ENCODE data around the gene FBXO38.

DNA sequence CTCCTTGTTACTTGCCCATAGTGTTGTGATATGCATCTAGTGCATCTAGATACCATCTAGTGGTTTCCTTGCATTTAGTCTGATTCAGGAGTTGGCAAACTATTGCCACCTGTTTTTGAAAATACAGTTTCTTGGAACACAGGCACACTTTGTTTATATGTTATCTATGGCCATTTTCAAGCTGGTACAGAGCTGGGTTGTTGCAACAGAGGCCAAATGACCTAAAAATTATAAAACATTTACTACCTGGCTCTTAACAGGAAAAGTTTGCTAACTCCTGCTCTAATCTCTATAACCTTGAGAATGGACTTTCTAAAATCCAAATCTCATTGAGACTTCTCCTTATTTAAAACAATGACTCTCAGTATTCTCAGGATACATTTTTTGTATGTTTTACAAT lies 19.4 kb upstream of the FBXO38 start:
- TF ChIP-seq TEAD4 (IDR thresholded peaks at IDR 0.05; ENCODE audit: borderline replicate concordance, insufficient read depth) (no peak), FOSL2 (IDR thresholded peaks at IDR 0.05; ENCODE audit: borderline replicate concordance, low read depth) (no peak), EP300 (IDR thresholded peaks at IDR 0.05; ENCODE audit: borderline replicate concordance in 1 of 2, low read depth in 1 of 2, low read length in 1 of 2) (no peak), YY1 (IDR thresholded peaks at IDR 0.05; ENCODE audit: low read depth) (no peak)
- TF ChIP-seq, protein P1, sequence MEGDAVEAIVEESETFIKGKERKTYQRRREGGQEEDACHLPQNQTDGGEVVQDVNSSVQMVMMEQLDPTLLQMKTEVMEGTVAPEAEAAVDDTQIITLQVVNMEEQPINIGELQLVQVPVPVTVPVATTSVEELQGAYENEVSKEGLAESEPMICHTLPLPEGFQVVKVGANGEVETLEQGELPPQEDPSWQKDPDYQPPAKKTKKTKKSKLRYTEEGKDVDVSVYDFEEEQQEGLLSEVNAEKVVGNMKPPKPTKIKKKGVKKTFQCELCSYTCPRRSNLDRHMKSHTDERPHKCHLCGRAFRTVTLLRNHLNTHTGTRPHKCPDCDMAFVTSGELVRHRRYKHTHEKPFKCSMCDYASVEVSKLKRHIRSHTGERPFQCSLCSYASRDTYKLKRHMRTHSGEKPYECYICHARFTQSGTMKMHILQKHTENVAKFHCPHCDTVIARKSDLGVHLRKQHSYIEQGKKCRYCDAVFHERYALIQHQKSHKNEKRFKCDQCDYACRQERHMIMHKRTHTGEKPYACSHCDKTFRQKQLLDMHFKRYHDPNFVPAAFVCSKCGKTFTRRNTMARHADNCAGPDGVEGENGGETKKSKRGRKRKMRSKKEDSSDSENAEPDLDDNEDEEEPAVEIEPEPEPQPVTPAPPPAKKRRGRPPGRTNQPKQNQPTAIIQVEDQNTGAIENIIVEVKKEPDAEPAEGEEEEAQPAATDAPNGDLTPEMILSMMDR (IDR thresholded peaks at IDR 0.05), result no peak
- TF ChIP-seq, protein P2, sequence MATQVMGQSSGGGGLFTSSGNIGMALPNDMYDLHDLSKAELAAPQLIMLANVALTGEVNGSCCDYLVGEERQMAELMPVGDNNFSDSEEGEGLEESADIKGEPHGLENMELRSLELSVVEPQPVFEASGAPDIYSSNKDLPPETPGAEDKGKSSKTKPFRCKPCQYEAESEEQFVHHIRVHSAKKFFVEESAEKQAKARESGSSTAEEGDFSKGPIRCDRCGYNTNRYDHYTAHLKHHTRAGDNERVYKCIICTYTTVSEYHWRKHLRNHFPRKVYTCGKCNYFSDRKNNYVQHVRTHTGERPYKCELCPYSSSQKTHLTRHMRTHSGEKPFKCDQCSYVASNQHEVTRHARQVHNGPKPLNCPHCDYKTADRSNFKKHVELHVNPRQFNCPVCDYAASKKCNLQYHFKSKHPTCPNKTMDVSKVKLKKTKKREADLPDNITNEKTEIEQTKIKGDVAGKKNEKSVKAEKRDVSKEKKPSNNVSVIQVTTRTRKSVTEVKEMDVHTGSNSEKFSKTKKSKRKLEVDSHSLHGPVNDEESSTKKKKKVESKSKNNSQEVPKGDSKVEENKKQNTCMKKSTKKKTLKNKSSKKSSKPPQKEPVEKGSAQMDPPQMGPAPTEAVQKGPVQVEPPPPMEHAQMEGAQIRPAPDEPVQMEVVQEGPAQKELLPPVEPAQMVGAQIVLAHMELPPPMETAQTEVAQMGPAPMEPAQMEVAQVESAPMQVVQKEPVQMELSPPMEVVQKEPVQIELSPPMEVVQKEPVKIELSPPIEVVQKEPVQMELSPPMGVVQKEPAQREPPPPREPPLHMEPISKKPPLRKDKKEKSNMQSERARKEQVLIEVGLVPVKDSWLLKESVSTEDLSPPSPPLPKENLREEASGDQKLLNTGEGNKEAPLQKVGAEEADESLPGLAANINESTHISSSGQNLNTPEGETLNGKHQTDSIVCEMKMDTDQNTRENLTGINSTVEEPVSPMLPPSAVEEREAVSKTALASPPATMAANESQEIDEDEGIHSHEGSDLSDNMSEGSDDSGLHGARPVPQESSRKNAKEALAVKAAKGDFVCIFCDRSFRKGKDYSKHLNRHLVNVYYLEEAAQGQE (IDR thresholded peaks at IDR 0.05; ENCODE audit: low read depth, low read length), result no peak
- TF ChIP-seq, protein P3, sequence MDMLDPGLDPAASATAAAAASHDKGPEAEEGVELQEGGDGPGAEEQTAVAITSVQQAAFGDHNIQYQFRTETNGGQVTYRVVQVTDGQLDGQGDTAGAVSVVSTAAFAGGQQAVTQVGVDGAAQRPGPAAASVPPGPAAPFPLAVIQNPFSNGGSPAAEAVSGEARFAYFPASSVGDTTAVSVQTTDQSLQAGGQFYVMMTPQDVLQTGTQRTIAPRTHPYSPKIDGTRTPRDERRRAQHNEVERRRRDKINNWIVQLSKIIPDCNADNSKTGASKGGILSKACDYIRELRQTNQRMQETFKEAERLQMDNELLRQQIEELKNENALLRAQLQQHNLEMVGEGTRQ (IDR thresholded peaks at IDR 0.05; ENCODE audit: borderline replicate concordance, low read depth, low read length), result no peak
- TF ChIP-seq, protein P4, sequence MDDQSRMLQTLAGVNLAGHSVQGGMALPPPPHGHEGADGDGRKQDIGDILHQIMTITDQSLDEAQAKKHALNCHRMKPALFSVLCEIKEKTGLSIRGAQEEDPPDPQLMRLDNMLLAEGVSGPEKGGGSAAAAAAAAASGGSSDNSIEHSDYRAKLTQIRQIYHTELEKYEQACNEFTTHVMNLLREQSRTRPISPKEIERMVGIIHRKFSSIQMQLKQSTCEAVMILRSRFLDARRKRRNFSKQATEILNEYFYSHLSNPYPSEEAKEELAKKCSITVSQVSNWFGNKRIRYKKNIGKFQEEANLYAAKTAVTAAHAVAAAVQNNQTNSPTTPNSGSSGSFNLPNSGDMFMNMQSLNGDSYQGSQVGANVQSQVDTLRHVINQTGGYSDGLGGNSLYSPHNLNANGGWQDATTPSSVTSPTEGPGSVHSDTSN (IDR thresholded peaks at IDR 0.05), result no peak
